ENCODE results near the gene HNRNPUL2.
"Not testable (repeated sequence)": the region's sequence is repeated elsewhere in the genome, so short reads cannot be mapped to it uniquely, and the experiment has no call there.

The HNRNPUL2 gene

GRCh38 chr11:62678770-62679696 is 48.2 kb downstream of the HNRNPUL2 start, which contains the start of gene UBXN1:
TSS of gene UBXN1 (minus strand) at chr11:62679073. CDS start at chr11:62678923, 150 bp downstream.
- POLR2A ChIA-PET, result interaction anchor here (0.5 to 9.8 kb wide), 3 partner anchors 11 to 88 kb away, joined by 3 to 95 read pairs (median 10); partner anchors contain the start of genes C11orf98, CSKMT and TUT1
- peak; percentile 93 for DNase-seq (ENCODE audit: extremely low spot score)
- CTCF ChIA-PET, result interaction anchor here (1.0 to 3.5 kb wide), 7 partner anchors 13 to 254 kb away, joined by 3 to 59 read pairs (median 4); partner anchors contain the start of genes C11orf98, CSKMT and LRRN4CL
- TF ChIP-seq CTCF (IDR thresholded peaks at IDR 0.05; ENCODE audit: control extremely low read depth, extremely low read depth, low read depth, missing control alignments), result no peak

- ChIA-PET CTCF (interaction anchor here (1.0 kb wide), 1 partner anchor 254 kb away, joined by 3 read pairs; no protein-coding TSS in a partner anchor), POLR2A (interaction anchor here (0.5 to 9.8 kb wide), 2 partner anchors 10 to 13 kb away, joined by 10 to 95 read pairs; partner anchors contain the start of genes C11orf98 and CSKMT)
- TF ChIP-seq CTCF (IDR thresholded peaks at IDR 0.05; ENCODE audit: control extremely low read depth, extremely low read depth, low read depth, missing control alignments), result no peak
- DNase-seq (ENCODE audit: extremely low spot score), result no peak
Observed at GRCh38 chr11:62678433-62678769, 48.9 kb downstream of the HNRNPUL2 start.

GRCh38 chr11:62677714-62678113 is 49.5 kb downstream of the HNRNPUL2 start:
- CTCF ChIA-PET, result interaction anchor here (1.3 to 2.4 kb wide), 4 partner anchors 11 to 25 kb away, joined by 3 to 8 read pairs (median 8); partner anchors contain the start of genes C11orf98, CSKMT and INTS5
- no peak for DNase-seq (ENCODE audit: extremely low spot score)
- POLR2A ChIA-PET, result interaction anchor here (0.7 to 9.8 kb wide), 2 partner anchors 12 to 207 kb away, joined by 7 to 95 read pairs; partner anchors contain the start of genes C11orf98 and CSKMT
- no peak for TF ChIP-seq CTCF (IDR thresholded peaks at IDR 0.05; ENCODE audit: control extremely low read depth, extremely low read depth, low read depth, missing control alignments)

GRCh38 chr11:62677156-62677555 is 50.1 kb downstream of the HNRNPUL2 start:
- no peak for TF ChIP-seq CTCF (IDR thresholded peaks at IDR 0.05; ENCODE audit: control extremely low read depth, extremely low read depth, low read depth, missing control alignments)
- no peak for DNase-seq (ENCODE audit: extremely low spot score)
- ChIA-PET CTCF (interaction anchor here (1.2 to 2.4 kb wide), 5 partner anchors 10 to 24 kb away, joined by 3 to 8 read pairs (median 8); partner anchors contain the start of genes C11orf98, CSKMT and INTS5), POLR2A (interaction anchor here (0.7 to 9.8 kb wide), 2 partner anchors 11 to 207 kb away, joined by 7 to 95 read pairs; partner anchors contain the start of genes C11orf98 and CSKMT)

GRCh38 chr11:62676698-62677097 is 50.6 kb downstream of the HNRNPUL2 start:
- no peak for DNase-seq (ENCODE audit: extremely low spot score)
- POLR2A ChIA-PET, result interaction anchor here (9.8 kb wide), 1 partner anchor 11 kb away, joined by 95 read pairs; the partner anchor contains the start of genes C11orf98 and CSKMT
- no peak for TF ChIP-seq CTCF (IDR thresholded peaks at IDR 0.05; ENCODE audit: control extremely low read depth, extremely low read depth, low read depth, missing control alignments)
- CTCF ChIA-PET, result interaction anchor here (1.2 to 2.4 kb wide), 5 partner anchors 10 to 24 kb away, joined by 3 to 8 read pairs (median 8); partner anchors contain the start of genes C11orf98, CSKMT and INTS5

GRCh38 chr11:62675415-62675814 is 51.8 kb downstream of the HNRNPUL2 start:
- POLR2A ChIA-PET, result interaction anchor here (0.6 to 9.8 kb wide), 3 partner anchors 10 to 74 kb away, joined by 6 to 95 read pairs (median 6); partner anchors contain the start of genes C11orf98, CSKMT and MTA2
- not testable (repeated sequence) for DNase-seq (ENCODE audit: extremely low spot score)
- CTCF ChIA-PET, result interaction anchor here (2.2 to 2.4 kb wide), 2 partner anchors 8 to 10 kb away, joined by 8 read pairs; partner anchors contain the start of genes C11orf98 and CSKMT
